Activated gamma-delta T cell treated with anti-CD3 and anti-CD28 coated beads, Interleukin-2, amount 50 U/mL, for 16 hours (primary cell): ENCODE data around the gene TAX1BP3.
A peak's percentile ranks its signal among the peaks of the same experiment; 100 is the strongest.
"Not testable (repeated sequence)": the region's sequence is repeated elsewhere in the genome, so short reads cannot be mapped to it uniquely, and the experiment has no call there.

Experiments
- DNase-seq: peaks from one replicate; pipeline ENCODE4 v3.0.0-alpha.2; 2020; ENCODE audit warnings: low read depth

TAX1BP3 gene, protein sequence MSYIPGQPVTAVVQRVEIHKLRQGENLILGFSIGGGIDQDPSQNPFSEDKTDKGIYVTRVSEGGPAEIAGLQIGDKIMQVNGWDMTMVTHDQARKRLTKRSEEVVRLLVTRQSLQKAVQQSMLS

DNA sequence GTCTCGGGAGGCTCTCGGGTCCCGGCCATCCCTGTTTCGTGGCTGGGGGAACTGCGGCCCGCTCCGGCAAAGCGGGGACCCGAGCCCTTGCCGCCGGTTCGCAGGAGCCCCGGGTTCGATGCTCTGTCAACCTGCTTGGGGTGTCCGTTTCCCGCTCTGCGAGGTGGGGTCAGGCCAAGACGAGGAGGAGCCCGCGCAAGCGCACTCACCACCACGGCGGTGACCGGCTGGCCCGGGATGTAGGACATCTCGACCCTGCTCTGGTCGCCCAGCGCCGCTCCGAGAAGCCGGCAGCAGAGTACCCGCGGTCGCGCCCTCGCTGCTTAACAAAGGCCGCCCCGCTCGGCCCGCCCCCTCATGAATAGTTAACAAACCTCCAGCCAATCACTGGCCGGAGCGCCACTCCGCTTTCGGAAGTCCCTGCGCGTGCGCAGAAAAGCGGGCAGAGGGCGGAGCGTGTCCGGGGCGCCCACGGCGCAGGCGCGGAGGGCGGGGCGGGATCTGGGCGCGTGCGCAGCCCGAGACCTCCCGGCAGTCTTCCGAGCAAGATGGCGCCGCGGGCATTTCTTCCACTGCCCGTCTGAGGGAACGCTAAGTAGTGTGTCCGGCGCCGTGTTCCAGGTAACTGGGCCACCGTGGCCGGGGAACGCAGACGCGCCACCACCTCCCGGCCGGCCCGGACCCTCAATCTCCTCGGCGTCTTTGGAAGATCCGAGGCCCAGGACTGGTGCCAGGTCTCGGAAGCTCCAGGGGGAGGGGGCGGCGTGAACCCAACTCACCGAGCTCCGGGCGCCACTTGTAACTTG lies at the start of gene TAX1BP3, which contains the start of gene EMC6:
TSS of gene TAX1BP3 (minus strand) at position 300 of the 806 bp plus-strand sequence. CDS start at position 248, 52 bp downstream.
TSS of gene EMC6 (plus strand) at position 534 of the 806 bp plus-strand sequence. CDS start 335 bp downstream, outside the sequence.
- peak; percentile 98 for DNase-seq

DNA sequence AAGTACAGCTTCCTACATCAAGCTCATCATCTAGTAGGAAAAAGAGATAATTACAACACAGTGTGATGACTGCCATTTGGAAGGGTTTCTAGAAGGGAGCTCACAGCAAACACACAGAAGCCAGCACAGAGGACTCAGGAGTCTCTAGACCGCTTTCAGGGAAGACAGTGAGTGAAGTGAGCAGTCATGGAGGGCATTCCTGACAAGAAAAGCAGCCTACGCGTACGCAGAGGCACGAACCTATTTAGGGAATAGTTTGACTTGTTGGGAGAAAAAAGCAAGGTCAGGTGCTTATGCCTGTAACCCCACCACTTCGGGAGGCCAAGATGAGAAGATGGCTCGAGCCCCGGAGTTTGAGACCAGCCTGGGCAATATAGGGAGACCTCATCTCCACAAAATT lies 46.9 kb upstream of the TAX1BP3 start:
- no peak for DNase-seq

DNA sequence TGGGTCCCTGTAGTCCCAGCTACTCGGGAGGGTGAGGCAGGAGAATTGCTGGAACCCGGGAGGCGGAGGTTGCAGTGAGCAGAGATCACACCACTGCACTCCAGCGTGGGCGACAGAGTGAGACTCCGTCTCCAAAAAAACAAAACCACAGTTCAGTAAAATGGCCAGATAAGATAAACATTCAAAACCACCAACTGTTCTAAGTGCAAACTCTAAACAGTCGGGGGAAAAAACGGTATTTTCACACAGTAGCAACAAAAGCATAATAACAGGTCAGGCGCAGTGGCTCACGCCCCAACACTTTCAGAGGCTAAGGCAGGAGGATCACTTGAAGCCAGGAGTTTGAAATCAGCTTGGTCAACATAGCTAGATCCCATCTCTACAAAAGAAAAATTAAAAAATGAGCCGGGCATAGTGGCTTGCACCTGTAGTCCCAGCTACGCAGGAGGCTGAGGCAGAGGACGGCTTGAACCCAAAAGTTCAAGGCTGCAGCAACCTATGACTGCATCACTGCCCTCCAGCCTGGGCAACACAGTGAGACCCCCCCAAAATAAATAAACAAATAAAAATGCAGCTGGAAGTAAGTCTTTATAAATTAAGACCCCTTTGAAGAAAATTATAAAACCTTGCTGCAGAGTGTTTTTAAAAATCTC lies 44.6 kb upstream of the TAX1BP3 start:
- DNase-seq: no peak

DNA sequence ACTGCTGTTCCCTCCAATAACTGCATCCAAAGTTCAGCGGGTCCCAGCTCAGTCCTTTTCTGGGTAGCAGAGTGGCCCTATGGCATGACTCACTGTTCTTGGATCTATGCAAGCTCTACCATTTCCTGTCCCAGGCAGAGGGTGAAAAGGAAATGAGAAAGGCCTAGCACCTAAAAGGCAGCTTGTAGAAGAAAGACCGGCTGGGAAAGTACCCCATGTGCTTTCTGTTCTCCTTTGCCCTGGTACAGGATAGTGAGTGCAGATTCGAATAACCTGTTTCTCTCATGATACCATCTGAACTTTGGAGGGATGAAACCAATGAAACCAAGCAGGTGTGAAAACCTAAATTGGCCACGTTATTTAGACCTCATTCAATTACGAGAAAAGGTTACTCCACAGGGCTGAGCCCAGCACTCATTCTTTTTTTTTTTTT lies 42.6 kb upstream of the TAX1BP3 start:
- DNase-seq: peak; percentile 66

DNA sequence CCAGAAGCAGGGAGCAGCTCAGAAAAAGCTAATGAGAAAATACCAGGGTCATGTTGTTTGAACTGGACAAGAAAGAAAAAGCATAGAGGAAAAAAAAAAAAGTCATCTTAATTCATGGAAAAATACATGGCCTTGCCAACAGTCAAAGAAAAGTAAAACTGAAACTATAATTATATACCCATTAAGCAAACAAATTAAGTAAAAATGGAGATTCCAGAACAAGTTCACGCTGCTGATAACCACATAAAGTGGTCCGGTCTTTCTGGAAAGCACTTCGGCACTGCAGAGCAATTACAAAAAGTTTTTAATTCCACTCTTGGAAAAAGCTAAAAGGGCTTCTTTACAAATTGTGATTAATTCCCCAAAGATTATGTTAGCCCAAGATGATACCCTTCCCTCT lies 40.0 kb upstream of the TAX1BP3 start:
- no peak for DNase-seq

DNA sequence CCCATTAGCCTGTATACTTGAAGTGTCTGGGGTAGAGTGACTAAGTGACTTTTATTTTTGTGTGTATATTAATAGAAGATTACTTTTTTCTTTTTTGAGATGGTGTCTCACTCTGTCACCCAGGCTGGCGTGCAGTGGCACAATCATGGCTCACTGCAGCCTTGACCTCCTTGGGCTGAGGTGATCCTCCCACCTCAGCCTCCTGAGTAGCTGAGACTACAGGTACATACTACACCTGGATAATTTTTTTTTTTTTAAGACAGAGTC lies 37.3 kb upstream of the TAX1BP3 start:
- not testable (repeated sequence) for DNase-seq

DNA sequence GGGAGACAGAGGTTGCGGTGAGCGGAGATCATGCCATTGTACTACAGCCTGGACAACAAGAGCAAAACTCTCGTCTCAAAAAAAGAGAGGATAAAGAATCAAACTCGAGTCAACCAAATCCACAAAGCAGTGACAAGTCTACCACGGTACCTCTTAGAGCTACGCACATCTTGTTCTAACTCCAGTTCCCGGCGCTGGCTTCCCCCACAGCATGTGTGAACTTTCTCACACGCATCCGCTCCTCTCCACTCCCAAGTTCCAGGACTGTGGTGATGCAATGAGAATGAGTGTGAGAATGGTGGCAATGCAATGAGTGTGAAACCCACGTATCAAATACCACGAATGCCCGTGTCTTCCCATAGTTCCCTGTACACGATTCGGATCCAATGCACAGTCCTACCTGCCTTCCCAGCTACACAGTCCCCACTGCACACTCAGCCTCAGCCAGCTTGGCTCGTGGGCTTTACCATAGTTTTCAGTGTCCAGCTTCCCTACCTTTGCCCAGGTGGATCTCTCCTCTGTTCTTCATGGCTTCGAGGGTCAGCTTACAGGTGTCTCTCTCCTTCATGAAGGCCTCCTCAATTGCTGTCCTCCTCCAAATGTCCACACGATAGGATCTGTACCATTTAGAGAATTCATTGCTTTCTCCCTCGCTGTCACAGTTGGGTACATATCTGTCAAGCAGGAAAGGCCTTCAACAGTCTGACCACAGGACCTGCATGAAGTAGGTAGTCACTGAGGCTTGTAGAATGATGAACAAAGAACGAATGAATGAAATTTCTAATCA lies 36.7 kb upstream of the TAX1BP3 start:
- no peak for DNase-seq

DNA sequence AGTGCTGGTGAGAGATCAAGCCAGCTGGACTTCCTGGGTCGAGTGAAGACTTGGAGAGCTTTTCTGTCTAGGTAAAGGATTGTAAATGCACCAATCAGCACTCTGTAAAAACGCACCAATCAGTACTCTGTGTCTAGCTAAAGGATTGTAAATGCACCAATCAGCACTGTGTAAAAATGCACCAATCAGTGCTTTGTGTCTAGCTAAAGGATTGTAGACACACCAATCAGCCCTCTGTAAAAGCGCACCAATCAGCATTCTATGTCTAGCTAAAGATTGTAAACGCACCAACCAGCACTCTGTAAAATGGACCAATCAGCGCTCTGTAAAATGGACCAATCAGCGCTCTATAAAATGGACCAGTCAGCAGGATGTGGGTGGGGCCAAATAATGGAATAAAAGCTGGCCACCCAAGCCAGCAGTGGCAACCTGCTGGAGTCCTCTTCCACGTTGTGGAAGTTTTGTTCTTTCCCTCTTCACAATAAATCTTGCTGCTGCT lies 33.7 kb upstream of the TAX1BP3 start:
- not testable (repeated sequence) for DNase-seq

DNA sequence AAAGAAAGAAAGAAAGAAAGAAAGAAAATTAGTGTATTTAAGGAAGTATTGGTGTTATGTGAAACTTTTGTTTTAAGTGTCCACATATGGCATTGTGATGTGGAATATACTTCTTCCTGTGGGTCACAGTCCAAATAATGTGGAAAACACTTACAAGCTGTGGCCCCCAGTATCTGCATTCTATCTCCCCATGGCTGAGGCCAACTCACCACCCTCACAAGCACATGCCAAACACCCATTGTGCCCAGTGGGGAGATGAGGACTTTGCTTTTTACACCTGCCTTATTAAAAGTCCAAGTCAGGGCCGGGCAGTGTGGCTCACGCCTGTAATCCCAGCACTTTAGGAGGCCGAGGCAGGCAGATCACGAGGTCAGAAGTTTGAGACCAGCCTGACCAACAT lies 31.6 kb upstream of the TAX1BP3 start:
- no peak for DNase-seq

DNA sequence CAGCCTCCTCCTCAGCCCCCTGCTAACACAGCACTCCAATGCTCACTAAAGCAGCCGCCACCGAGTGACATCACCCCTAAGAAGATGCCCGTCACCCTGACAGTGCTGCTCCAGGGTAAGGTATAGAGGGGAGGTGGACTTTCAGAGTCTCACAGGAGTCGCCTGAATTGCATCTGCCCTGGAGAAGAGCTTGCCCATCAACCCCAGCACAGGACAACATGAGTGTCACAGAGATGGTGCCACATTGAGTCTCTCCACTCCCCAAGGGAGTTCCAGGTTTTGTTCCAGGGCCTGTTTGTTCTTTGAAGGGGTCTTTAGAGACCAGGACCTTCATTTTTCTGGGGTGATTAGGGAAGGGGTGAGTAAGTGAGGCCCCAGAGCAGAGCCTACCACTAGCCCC lies 29.8 kb upstream of the TAX1BP3 start:
- no peak for DNase-seq

DNA sequence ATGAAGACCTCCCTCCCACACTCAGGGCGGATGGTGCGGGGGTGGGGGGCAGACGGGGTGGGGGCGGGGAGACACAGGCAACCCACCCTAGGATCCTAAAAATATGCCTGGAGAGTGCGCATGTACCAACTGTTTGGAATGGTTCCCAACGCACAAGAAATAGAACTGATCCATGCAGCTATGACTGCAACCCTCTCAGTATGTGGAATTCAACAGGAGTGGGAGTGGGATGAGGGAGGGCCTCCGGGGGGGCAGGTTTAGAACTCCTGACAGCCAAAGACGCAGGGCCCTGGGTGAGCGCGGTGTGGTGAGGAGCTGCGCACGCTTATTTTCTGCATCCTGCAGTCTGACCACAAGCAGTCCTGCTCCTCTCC lies 28.7 kb upstream of the TAX1BP3 start:
- DNase-seq: no peak

DNA sequence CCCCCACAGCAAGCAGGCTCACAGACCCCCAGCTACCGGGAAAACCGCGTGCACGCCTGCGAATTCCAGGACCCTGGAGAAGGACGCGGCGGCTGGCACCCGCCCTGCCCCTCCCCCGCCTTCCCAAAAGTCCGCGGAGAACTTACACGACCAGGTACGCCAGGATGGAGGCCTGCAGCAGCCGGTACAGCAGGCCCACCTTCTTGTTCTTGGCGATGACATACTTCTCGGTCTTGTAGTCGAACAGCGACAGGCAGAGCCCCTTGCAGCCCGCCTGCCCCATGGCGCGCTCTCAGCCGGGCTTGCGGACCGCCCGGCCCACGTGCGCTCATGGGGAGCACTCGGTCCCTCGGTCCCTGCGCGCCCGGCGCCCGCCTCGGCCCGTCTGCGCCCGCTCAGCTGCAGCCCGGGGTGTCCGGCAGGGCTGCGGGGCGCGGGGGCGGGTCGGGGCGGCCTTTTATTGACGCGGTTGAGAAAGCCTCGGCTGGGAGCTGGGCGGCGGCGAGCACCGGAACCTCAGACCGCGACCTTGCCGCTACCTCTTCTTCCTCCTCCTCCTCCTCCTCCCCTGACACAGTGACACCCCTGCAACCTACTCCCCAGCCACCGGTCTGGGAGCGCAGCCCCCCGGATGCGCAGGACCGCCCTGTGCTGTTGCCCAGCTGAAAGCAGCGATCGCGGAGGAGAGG lies 27.5 kb upstream of the TAX1BP3 start, which contains the start of gene P2RX5:
TSS of gene P2RX5 (minus strand) at position 433 of the 689 bp plus-strand sequence. CDS start at position 283, 150 bp downstream.
- DNase-seq: peak; percentile 12

DNA sequence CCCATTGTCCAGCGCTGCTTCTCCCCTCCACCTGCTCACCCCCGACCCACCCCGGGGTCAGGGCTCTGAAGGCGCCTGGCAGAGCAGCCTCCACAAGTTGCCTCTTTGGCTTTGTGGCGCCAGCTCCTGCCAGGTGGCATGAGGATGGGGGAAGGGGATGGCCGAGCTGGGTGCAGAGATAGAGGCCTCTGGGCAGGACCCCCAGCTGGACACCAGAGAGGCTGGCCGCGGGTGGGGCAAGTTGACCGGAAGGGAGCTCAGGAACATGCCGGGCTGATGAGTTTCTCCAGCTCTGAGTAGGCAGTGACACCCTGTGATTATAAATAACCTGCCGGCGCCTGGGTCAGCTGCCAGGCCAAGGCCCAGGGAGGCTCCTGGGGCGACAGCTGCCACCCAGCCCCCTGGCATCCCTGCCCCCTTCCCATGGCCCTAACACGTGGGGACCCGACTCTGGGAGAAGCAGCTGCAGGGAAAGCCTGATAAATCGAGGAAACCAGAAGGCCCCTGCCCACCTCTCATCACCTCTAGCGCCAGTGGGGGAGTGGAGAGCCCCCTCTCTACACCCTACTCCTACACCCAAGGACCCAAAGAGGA lies 26.8 kb upstream of the TAX1BP3 start:
- no peak for DNase-seq

DNA sequence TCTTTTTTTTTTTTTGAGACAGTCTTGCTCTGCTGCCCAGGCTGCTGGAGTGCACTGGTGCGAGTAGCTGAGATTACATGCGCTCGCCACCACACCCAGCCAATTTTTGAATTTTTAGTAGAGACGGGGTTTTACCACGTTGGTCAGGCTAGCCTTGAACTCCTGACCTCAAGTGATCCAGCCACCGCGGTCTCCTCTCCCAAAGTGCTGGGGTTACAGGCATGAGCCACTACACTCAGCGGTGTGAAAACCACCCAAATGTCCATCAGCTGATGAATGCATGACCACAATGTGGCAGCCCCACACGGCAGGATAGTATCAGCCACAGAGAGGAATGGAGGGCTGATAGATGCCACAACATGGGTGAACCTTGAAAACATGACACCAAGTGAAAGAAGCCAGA lies 25.5 kb upstream of the TAX1BP3 start:
- peak; percentile 27 for DNase-seq

DNA sequence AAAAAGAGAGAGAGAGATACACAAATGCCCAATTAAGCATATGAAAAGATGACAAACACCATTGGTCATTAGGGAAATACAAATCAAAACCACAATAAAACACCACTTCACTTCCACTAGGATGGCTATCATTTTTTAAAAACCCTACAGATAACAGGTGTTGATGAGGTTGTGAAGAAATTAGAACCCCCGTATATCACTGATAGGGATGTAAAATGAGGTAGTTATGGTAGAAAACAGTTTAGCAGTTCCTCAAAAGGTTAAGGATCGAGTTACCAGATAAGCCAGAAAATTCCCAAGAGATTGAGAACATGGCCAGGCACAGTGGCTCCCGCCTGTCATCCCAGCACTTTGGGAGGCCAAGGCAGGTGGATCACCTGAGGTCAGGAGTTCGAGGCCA lies 24.8 kb upstream of the TAX1BP3 start:
- no peak for DNase-seq

DNA sequence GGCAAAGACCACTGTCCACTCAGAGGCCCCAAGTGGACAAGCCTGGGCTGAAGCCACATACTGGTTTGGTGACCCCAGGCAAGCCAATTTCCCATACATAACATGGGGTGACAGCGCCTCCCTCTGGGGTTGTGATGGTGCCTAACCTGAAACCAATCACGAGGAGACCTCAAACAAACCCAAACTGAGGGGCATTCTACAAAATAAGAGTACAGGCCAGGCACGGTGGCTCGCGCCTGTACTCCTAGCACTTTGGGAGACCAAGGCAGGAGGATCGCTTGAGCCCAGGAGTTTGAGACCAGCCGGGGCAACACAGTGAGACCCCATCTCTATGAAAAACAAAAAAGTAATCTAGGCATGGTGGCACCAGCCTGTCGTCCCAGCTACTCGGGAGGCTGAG lies 24.0 kb upstream of the TAX1BP3 start:
- no peak for DNase-seq

DNA sequence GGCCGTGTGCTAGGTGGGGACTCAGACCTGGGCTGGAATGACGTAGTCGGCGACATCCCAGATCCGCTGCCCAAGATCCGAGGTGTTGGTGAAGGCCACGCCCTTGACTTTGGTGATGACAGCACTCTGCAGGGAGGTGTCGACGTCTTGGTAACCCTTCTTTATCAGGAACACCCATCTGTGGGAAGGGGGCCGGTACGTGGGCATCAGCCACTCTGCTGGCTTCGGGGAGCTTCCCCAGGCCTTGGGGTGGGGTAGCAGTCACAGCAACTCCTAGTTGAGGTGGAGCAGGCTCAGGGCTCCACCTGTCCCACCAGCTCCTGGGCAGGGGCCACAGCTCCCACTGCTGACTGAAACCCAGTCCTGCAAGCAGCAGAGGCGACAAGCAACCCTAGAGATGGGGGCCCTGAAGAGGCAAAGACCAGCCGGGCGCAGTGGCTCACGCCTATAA lies 23.3 kb upstream of the TAX1BP3 start:
- no peak for DNase-seq

DNA sequence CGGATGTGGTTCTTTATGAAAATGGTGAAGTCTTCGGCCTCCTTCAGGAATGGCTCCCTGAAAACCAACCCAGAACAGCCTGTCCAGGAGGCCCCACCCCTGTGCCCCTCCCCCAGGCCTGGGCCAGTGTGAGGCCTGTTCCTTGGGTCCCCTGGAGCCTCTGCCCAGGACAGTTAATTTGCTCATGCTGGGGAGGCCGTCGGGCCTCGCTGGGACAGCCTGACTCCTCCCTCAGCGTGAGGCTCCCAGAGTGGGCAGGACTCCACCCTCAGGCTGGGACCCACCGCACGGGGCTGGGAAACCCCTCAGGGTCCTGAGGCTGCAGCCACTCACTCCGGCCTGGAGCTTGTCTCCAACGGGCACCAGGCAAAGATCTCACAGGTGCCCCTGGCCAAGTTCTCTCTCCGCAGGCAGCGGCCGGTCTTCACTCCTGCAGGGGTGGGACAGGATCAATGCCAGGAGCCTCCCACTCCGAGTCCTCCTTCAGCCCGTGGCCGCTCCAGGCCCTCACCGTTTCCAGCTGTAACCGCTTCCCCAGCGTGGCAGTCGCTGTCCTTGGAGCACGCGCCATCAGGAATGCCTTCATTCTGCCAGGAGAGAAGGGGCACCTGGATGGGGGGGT lies 21.8 kb upstream of the TAX1BP3 start:
- DNase-seq: no peak

DNA sequence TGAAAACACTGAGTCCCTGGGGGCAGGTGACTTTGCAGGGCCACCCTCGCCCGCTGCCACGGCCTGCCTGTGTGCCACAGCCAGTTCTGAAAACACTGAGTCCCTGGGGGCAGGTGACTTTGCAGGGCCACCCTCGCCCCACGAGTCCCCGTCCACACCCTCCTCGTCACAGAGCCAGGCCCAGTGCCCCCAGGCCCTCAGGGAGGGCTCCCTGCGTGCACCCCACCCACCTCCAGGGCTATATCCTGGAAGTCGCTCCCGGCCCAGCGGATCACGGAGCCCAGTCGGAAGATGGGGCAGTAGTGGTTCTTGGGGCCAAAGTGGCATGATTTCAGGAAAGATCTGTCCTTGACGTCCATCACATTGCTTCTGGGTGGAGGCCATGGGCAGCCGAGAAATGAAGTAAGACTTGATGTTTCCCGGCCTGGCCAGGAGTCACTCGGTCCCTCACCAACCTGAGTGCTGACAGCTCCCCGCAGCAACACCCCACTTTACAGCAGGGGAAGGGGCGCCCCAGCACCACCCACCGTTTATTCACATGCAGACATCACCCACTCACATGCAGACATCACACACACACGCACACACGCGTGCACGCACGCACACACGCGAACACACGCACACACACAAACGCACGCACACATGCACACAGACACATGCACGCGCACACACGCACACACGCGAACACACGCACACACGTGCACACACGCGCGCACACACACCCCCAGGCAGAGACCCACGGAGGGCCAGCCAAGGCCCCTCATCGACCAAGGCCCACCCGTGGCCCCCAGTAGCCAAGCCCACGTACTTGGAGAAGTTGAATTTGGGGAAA lies 21.1 kb upstream of the TAX1BP3 start:
- no peak for DNase-seq

DNA sequence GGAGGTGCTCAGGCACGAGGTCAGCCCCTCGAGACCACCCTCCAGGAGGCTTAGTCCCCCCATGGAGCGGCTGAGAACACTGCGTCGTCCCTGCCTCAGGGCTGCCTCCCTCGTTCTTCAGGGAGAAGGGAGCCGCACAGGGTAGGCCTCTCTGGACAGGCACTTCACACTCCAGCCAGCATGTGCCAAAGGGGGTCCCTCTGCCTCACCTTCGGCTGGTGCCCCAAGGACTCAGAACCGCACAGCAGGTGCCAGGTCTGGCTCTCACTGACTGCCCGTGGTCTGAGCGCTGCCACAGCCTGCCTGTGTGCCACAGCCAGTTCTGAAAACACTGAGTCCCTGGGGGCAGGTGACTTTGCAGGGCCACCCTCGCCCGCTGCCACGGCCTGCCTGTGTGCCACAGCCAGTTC lies 20.5 kb upstream of the TAX1BP3 start:
- DNase-seq: no peak
